ENCODE data around the gene PER3. TPM values are rescaled to one million over a fixed set of nuclear protein-coding genes. Genes with fewer than 3 reads are reported as not detected.

PER3 gene
- total RNA-seq, 1 experiment from 2014 or later = 9.0 TPM

DNA sequence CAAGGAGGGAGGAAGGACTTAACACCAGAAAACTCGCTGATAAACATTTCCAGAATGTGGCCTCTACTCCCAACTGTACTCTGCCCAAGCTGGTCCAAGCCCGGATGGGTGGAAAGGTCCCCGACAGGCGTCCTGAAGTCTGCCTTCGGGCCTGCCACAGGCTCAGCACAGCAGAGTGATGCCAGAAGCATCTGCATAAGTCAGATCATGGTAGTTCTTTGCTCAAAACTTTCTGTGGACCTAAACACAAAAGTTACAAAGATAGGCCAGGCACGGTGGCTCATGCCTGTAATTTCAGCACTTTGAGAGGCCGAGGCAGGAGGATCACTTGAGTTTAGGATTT lies 69.6 kb downstream of the PER3 start:
- Histone ChIP-seq H3K27me3 (ENCODE audit: insufficient read depth, low read length) (no peaks in the 10 kb centered on the region), H3K9ac (ENCODE audit: extremely low read depth, insufficient read length, low read length) (no peak overlapping the region), H2AK5ac (ENCODE audit: insufficient read length, low read length) (no peak overlapping the region), H2BK12ac (ENCODE audit: insufficient read length, low read depth, low read length) (no peak overlapping the region), H2BK5ac (ENCODE audit: insufficient read length, low read length) (no peak overlapping the region), H3K23ac (ENCODE audit: insufficient read length, low read depth, low read length) (no peak overlapping the region), H3K27ac (ENCODE audit: insufficient read length, low read depth, low read length) (no peak overlapping the region), H3K4ac (ENCODE audit: low read depth, low read length) (no peak overlapping the region), H2BK120ac (ENCODE audit: low read depth, low read length, poor library complexity, severe bottlenecking) (no peak overlapping the region), H3K18ac (ENCODE audit: insufficient read length, low read depth, low read length) (no peak overlapping the region), H2AFZ (ENCODE audit: low read length) (no peak overlapping the region), H2BK15ac (ENCODE audit: low read depth, low read length) (no peak overlapping the region), H3K79me1 (ENCODE audit: insufficient read depth, low read depth, low read length, poor library complexity, severe bottlenecking) (no peaks in the 10 kb centered on the region), H3K79me2 (ENCODE audit: insufficient read depth, low read length) (no peaks in the 10 kb centered on the region), H3K4me2 (ENCODE audit: insufficient read depth, insufficient read length, low read length) (no peak overlapping the region), H3T11ph (ENCODE audit: low read length) (no peak overlapping the region), H4K91ac (ENCODE audit: insufficient read length, low read depth, low read length) (no peak overlapping the region), H4K8ac (replicated peaks; ENCODE audit: insufficient read length, low read depth, low read length) (no peak overlapping the region), H3K14ac (ENCODE audit: insufficient read depth, low read length) (no peak overlapping the region), H4K5ac (ENCODE audit: insufficient read length, low read depth, low read length) (no peak overlapping the region), H3K56ac (ENCODE audit: insufficient read length, low read depth, low read length) (no peak overlapping the region), H4K20me1 (ENCODE audit: control insufficient read depth, insufficient read depth, insufficient read length) (no peaks in the 10 kb centered on the region), H3K23me2 (ENCODE audit: insufficient read length, low read depth, low read length, poor library complexity, severe bottlenecking) (no peaks in the 10 kb centered on the region), H3K9me3 (ENCODE audit: control insufficient read depth, low read depth, low read length) (no peaks in the 10 kb centered on the region), H3K4me1 (ENCODE audit: insufficient read depth, low read length) (no peaks in the 10 kb centered on the region), H2BK20ac (ENCODE audit: low read depth, low read length, poor library complexity, severe bottlenecking) (no peak overlapping the region)
- no peak for DNase-seq
- Mint-ChIP-seq H3K27ac (no peak overlapping the region), H3K36me3 (ENCODE audit: insufficient read depth in 1 of 3, low read depth in 3 of 3) (no peaks in the 10 kb centered on the region), H3K4me3 (no peak overlapping the region), H3K27me3 (ENCODE audit: low read depth) (peaks cover 5% of the 10 kb centered on the region), H3K9me3 (no peaks in the 10 kb centered on the region), H3K4me1 (peaks cover 14 to 16% of the 10 kb centered on the region in 2 experiments)
- WGBS (ENCODE audit: extremely low coverage, insufficient read length, low lambda C conversion rate) = no CpG with 5 or more reads among the region's 7 CpGs
- TF ChIP-seq, protein P1, sequence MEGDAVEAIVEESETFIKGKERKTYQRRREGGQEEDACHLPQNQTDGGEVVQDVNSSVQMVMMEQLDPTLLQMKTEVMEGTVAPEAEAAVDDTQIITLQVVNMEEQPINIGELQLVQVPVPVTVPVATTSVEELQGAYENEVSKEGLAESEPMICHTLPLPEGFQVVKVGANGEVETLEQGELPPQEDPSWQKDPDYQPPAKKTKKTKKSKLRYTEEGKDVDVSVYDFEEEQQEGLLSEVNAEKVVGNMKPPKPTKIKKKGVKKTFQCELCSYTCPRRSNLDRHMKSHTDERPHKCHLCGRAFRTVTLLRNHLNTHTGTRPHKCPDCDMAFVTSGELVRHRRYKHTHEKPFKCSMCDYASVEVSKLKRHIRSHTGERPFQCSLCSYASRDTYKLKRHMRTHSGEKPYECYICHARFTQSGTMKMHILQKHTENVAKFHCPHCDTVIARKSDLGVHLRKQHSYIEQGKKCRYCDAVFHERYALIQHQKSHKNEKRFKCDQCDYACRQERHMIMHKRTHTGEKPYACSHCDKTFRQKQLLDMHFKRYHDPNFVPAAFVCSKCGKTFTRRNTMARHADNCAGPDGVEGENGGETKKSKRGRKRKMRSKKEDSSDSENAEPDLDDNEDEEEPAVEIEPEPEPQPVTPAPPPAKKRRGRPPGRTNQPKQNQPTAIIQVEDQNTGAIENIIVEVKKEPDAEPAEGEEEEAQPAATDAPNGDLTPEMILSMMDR (conservative IDR thresholded peaks at IDR 0.05) = no peak

Measured in H9 (cell line).